GM20431 (cell line): ENCODE results near the gene ITPKB.
"Not testable (repeated sequence)": the region's sequence is repeated elsewhere in the genome, so short reads cannot be mapped to it uniquely, and the experiment has no call there.

Source experiments
- in situ Hi-C: fragments of 300-500 bp; cut with MseI, MboI; formaldehyde crosslinking; loops from one replicate; pipeline ENCODE4 v1.15.0; 2020; ENCODE audit warnings: low sequenced_read_pairs; ENCODE audit not compliant: unreplicated experiment

Gene ITPKB

GRCh38 chr1:226733304-226733703 lies 5.8 kb downstream of the ITPKB start:
- in situ Hi-C loops: no loop called here

GRCh38 chr1:226732856-226733291 lies 6.2 kb downstream of the ITPKB start:
- in situ Hi-C loops: no loop called here

GRCh38 chr1:226731257-226731893 lies 7.7 kb downstream of the ITPKB start:
- in situ Hi-C loops: no loop called here

- in situ Hi-C loops: no loop called here
Observed at GRCh38 chr1:226730836-226731235, 8.2 kb downstream of the ITPKB start.

- in situ Hi-C loops: no loop called here
Observed at GRCh38 chr1:226730071-226730470, 9.0 kb downstream of the ITPKB start.

- in situ Hi-C loops: no loop called here
Observed at GRCh38 chr1:226728448-226728847, 10.6 kb downstream of the ITPKB start.

GRCh38 chr1:226725897-226726267 lies 13.2 kb downstream of the ITPKB start:
- in situ Hi-C loops: no loop called here

- in situ Hi-C loops: no loop called here
Observed at GRCh38 chr1:226723657-226724532, 15.2 kb downstream of the ITPKB start.

GRCh38 chr1:226722901-226723656 lies 16.0 kb downstream of the ITPKB start:
- in situ Hi-C loops: no loop called here

- in situ Hi-C loops: no loop called here
Observed at GRCh38 chr1:226722240-226722900, 16.7 kb downstream of the ITPKB start.

GRCh38 chr1:226720574-226720973 lies 18.5 kb downstream of the ITPKB start:
- in situ Hi-C loops: not testable (repeated sequence)

- in situ Hi-C loops: no loop called here
Observed at GRCh38 chr1:226719596-226720387, 19.3 kb downstream of the ITPKB start.

GRCh38 chr1:226717256-226717909 lies 21.7 kb downstream of the ITPKB start:
- in situ Hi-C loops: no loop called here

GRCh38 chr1:226716577-226716976 lies 22.5 kb downstream of the ITPKB start:
- in situ Hi-C loops: no loop called here

GRCh38 chr1:226714148-226714547 lies 24.9 kb downstream of the ITPKB start:
- in situ Hi-C loops: no loop called here

GRCh38 chr1:226712742-226713419 lies 26.2 kb downstream of the ITPKB start:
- in situ Hi-C loops: no loop called here

GRCh38 chr1:226711976-226712741 lies 26.9 kb downstream of the ITPKB start:
- in situ Hi-C loops: no loop called here

- in situ Hi-C loops: no loop called here
Observed at GRCh38 chr1:226710501-226710900, 28.6 kb downstream of the ITPKB start.
